ENCODE data around the gene PRPF4. TPM values are rescaled to one million over a fixed set of nuclear protein-coding genes. Genes with fewer than 3 reads are reported as not detected.
"Not testable (repeated sequence)": the region's sequence is repeated elsewhere in the genome, so short reads cannot be mapped to it uniquely, and the experiment has no call there.

Gene PRPF4
- total RNA-seq, result 10 to 100 TPM; 13.2 to 18.4 (median 15.8) TPM
- long read RNA-seq, donor 1, transcript PRPF4-202 (14 exons, 3,212 nt), result major isoform, 6 of 15 reads
- long read RNA-seq, donor 1, partial matches to known transcripts, result 3 of 15 reads
- long read RNA-seq, donor 1, other reads (novel, unspliced or antisense), result 6 of 15 reads
- long read RNA-seq, donor 2, transcript PRPF4-202 (14 exons, 3,212 nt), result major isoform, 14 of 25 reads
- long read RNA-seq, donor 2, partial matches to known transcripts, result 2 of 25 reads
- long read RNA-seq, donor 2, other reads (novel, unspliced or antisense), result 7 of 25 reads

- H3K4me3 ChIP-seq, result peak within 1 kb of the TSS; percentile 67
- intact Hi-C loops (cut with DNase I, micrococcal nuclease), result loop anchor here in 1 of 2 donors (5.0 to 10.0 kb wide), 2 partner anchors 53 to 139 kb away; partner anchors contain the start of genes C9orf43, FKBP15, POLE3 and SLC31A1
- ATAC-seq, result peak; percentile 98
- TF ChIP-seq CTCF (IDR thresholded peaks at IDR 0.05), result no peak
- H3K36me3 ChIP-seq (ENCODE audit: low read depth), result peaks cover 3% of the 10 kb centered on the region
- DNase-seq, result peak; percentile 97 to 98 (median 98)
- H3K4me1 ChIP-seq (ENCODE audit: low read depth), result peaks cover 15% of the 10 kb centered on the region
- no peaks in the 10 kb centered on the region for H3K9me3 ChIP-seq
Observed at GRCh38 chr9:113275157-113276131, at the start of gene PRPF4, which contains the start of gene CDC26. Gene PRPF4 (plus strand): TSS chr9:113275658. CDS start chr9:113275744, 86 bp downstream. Gene CDC26 (minus strand): TSS chr9:113275572. CDS start chr9:113272507, 3,065 bp downstream.

GRCh38 chr9:113227436-113227835 is 48.0 kb upstream of the PRPF4 start:
- intact Hi-C loops (cut with DNase I, micrococcal nuclease), result no loop called here
- DNase-seq (no peak), ATAC-seq (no peak)
- no peak for TF ChIP-seq CTCF (IDR thresholded peaks at IDR 0.05)
- Histone ChIP-seq H3K9me3 (no peaks in the 10 kb centered on the region), H3K36me3 (ENCODE audit: low read depth) (no peaks in the 10 kb centered on the region), H3K4me1 (ENCODE audit: low read depth) (peaks cover 9% of the 10 kb centered on the region), H3K4me3 (no peak overlapping the region)

- TF ChIP-seq CTCF (IDR thresholded peaks at IDR 0.05), result no peak
- Histone ChIP-seq H3K4me3 (no peak overlapping the region), H3K36me3 (ENCODE audit: low read depth) (no peaks in the 10 kb centered on the region), H3K9me3 (no peaks in the 10 kb centered on the region), H3K4me1 (ENCODE audit: low read depth) (peaks cover 8% of the 10 kb centered on the region)
- ATAC-seq (no peak), DNase-seq (no peak)
- intact Hi-C loops (cut with DNase I, micrococcal nuclease), result no loop called here
Observed at GRCh38 chr9:113228130-113228665, 47.3 kb upstream of the PRPF4 start.

GRCh38 chr9:113231701-113232100 is 43.8 kb upstream of the PRPF4 start:
- H3K4me1 ChIP-seq (ENCODE audit: low read depth), result peaks cover 11% of the 10 kb centered on the region
- ATAC-seq (no peak), DNase-seq (no peak)
- H3K9me3 ChIP-seq, result no peaks in the 10 kb centered on the region
- intact Hi-C loops (cut with DNase I, micrococcal nuclease), result no loop called here
- H3K4me3 ChIP-seq, result no peak overlapping the region
- H3K36me3 ChIP-seq (ENCODE audit: low read depth), result no peaks in the 10 kb centered on the region
- TF ChIP-seq CTCF (IDR thresholded peaks at IDR 0.05), result no peak

GRCh38 chr9:113235701-113236255 is 39.7 kb upstream of the PRPF4 start:
- H3K9me3 ChIP-seq; ATAC-seq; intact Hi-C loops (cut with DNase I, micrococcal nuclease); H3K36me3 ChIP-seq (ENCODE audit: low read depth); DNase-seq; H3K4me3 ChIP-seq: not testable (repeated sequence)
- peaks cover 11% of the 10 kb centered on the region for H3K4me1 ChIP-seq (ENCODE audit: low read depth)

Data from mucosa of descending colon (tissue), 3 donors.